Measurements from ENCODE around the gene CSE1L. TPM values are rescaled to one million over a fixed set of nuclear protein-coding genes. Genes with fewer than 3 reads are reported as not detected.

Gene CSE1L
- total and polyA plus RNA-seq, 2 experiments from 2014 or later, result 34.3 to 54.9 TPM

- Histone ChIP-seq H3K4me1 (ENCODE audit: insufficient read depth) (no peaks in the 10 kb centered on the region), H2AFZ (no peak overlapping the region), H3K4me2 (no peak overlapping the region), H3K27me3 (no peaks in the 10 kb centered on the region), H3K9me3 (ENCODE audit: low read depth) (no peaks in the 10 kb centered on the region), H3K79me2 (no peaks in the 10 kb centered on the region), H3K27ac (no peak overlapping the region), H3K4me3 (no peak overlapping the region), H3K36me3 (replicated peaks; ENCODE audit: insufficient read depth, low read depth) (no peaks in the 10 kb centered on the region), H4K20me1 (ENCODE audit: insufficient read depth, poor library complexity, severe bottlenecking) (no peaks in the 10 kb centered on the region), H3K9me2 (replicated peaks; ENCODE audit: insufficient read depth) (no peaks in the 10 kb centered on the region)
- WGBS (ENCODE audit: low lambda C conversion rate, missing lambda C conversion rate), result 96% methylated on average over 6 of the region's 6 CpGs
- TF ChIP-seq, protein P1, sequence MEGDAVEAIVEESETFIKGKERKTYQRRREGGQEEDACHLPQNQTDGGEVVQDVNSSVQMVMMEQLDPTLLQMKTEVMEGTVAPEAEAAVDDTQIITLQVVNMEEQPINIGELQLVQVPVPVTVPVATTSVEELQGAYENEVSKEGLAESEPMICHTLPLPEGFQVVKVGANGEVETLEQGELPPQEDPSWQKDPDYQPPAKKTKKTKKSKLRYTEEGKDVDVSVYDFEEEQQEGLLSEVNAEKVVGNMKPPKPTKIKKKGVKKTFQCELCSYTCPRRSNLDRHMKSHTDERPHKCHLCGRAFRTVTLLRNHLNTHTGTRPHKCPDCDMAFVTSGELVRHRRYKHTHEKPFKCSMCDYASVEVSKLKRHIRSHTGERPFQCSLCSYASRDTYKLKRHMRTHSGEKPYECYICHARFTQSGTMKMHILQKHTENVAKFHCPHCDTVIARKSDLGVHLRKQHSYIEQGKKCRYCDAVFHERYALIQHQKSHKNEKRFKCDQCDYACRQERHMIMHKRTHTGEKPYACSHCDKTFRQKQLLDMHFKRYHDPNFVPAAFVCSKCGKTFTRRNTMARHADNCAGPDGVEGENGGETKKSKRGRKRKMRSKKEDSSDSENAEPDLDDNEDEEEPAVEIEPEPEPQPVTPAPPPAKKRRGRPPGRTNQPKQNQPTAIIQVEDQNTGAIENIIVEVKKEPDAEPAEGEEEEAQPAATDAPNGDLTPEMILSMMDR (IDR thresholded peaks at IDR 0.05; ENCODE audit: poor library complexity), result no peak
- TF ChIP-seq EZH2phosphoT487 (IDR thresholded peaks at IDR 0.05; ENCODE audit: low read depth, severe bottlenecking, unreplicated experiment), result no peak
- no peak for TF ChIP-seq EZH2 (IDR thresholded peaks at IDR 0.05; ENCODE audit: borderline replicate concordance)
- DNase-seq (ENCODE audit: low spot score), result no peak
These were observed 64.9 kb downstream of the CSE1L start for GRCh38 chr20:49110767-49111694.

DNA sequence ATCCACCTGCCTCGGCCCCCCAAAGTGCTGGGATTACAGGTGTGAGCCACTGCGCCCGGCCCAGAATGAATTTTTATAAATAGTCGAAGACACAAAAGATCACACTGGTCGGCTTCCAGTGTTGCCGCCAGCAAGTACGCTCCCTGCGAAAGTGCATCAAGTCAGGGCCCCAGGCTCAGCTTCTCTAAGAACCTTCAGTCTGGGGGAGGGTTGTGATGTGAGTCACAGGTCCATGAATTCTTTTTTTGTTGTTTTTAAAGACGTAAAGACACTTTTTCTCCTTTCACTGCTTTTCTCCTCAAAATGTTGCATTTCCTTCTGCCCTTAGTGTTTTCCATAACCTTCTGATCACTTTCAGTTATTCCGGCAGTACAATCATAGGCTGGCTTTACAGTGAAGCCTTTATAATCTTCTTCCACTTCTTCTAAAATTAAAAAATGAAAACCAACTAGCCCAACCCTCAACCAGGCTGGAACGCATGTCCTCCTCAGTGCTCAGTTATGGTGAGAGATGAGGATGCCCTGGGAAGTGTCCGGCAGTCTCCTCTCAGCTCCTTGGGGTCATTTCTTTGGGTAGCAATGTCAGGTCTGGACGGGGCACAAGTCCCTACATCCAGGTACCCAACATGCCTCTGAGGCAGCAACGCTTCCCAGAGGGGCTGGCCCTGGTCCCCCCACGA, 66.6 kb downstream of the CSE1L start:
- Histone ChIP-seq H3K4me2 (no peak overlapping the region), H3K27ac (no peak overlapping the region), H3K79me2 (no peaks in the 10 kb centered on the region), H3K36me3 (replicated peaks; ENCODE audit: insufficient read depth, low read depth) (no peaks in the 10 kb centered on the region), H4K20me1 (ENCODE audit: insufficient read depth, poor library complexity, severe bottlenecking) (no peaks in the 10 kb centered on the region), H2AFZ (no peak overlapping the region), H3K9me3 (ENCODE audit: low read depth) (no peaks in the 10 kb centered on the region), H3K4me3 (no peak overlapping the region), H3K4me1 (ENCODE audit: insufficient read depth) (no peaks in the 10 kb centered on the region), H3K27me3 (no peaks in the 10 kb centered on the region), H3K9me2 (replicated peaks; ENCODE audit: insufficient read depth) (no peaks in the 10 kb centered on the region)
- 95% methylated on average over 15 of the region's 15 CpGs for WGBS (ENCODE audit: low lambda C conversion rate, missing lambda C conversion rate)
- TF ChIP-seq, protein P1 (IDR thresholded peaks at IDR 0.05; ENCODE audit: poor library complexity), result no peak
- TF ChIP-seq EZH2 (IDR thresholded peaks at IDR 0.05; ENCODE audit: borderline replicate concordance) (no peak), EZH2phosphoT487 (IDR thresholded peaks at IDR 0.05; ENCODE audit: low read depth, severe bottlenecking, unreplicated experiment) (no peak)
- DNase-seq (ENCODE audit: low spot score), result no peak

DNA sequence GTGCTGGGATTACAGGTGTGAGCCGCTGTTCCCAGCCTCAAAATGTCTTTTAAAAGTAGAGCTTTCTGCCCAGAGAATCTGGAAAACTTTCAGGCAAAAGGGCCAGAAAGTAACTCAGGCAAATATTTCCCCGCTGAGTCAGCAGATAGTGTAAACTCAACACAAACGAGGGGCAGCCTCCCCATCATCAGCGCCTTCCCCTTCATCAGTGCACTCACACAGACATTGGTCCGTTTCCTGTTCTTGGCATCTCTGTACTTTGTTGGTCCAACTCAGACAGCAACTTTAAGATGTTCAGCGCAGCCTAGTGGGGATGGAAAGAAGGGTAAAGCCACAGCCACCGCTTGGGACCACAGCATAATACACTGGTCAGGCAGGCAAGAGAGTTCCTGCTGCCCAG, 69.5 kb downstream of the CSE1L start:
- no peak overlapping the region for H2AFZ ChIP-seq
- no peaks in the 10 kb centered on the region for H3K36me3 ChIP-seq (replicated peaks; ENCODE audit: insufficient read depth, low read depth)
- no peaks in the 10 kb centered on the region for H4K20me1 ChIP-seq (ENCODE audit: insufficient read depth, poor library complexity, severe bottlenecking)
- no peaks in the 10 kb centered on the region for H3K27me3 ChIP-seq
- H3K9me3 ChIP-seq (ENCODE audit: low read depth), result no peaks in the 10 kb centered on the region
- peaks cover 3% of the 10 kb centered on the region for H3K79me2 ChIP-seq
- no peak overlapping the region for H3K4me3 ChIP-seq
- 81% methylated on average over 7 of the region's 7 CpGs for WGBS (ENCODE audit: low lambda C conversion rate, missing lambda C conversion rate)
- no peak overlapping the region for H3K4me2 ChIP-seq
- peaks cover 3% of the 10 kb centered on the region for H3K4me1 ChIP-seq (ENCODE audit: insufficient read depth)
- H3K27ac ChIP-seq, result no peak overlapping the region
- TF ChIP-seq, protein P1 (IDR thresholded peaks at IDR 0.05; ENCODE audit: poor library complexity), result no peak
- no peak for TF ChIP-seq EZH2phosphoT487 (IDR thresholded peaks at IDR 0.05; ENCODE audit: low read depth, severe bottlenecking, unreplicated experiment)
- no peak for TF ChIP-seq EZH2 (IDR thresholded peaks at IDR 0.05; ENCODE audit: borderline replicate concordance)
- H3K9me2 ChIP-seq (replicated peaks; ENCODE audit: insufficient read depth), result no peaks in the 10 kb centered on the region
- no peak for DNase-seq (ENCODE audit: low spot score)
